Measurements from ENCODE around the gene MBOAT2.

Gene MBOAT2

DNA sequence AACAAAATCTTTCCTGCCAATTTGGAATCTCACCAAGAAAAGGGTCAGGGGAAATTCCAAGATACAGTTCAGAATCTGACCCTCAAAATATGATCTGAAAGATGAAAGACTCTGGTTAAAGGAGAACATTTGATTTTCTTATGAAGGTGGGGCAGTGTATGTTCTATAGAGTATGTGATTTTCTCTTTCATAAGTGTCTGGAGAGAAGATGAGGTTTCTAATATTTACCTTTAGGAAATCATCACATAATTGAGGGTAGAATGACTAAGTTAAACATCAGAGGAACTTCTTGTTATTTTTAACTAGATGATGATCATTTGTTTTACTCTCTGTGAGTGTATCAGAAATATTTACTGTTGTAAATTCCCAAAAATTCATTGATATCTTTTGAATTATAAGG lies 27.8 kb upstream of the MBOAT2 start:
- no peak for TF ChIP-seq EZH2phosphoT487 (IDR thresholded peaks at IDR 0.05; ENCODE audit: borderline replicate concordance, low read length)
- TF ChIP-seq, protein P1, sequence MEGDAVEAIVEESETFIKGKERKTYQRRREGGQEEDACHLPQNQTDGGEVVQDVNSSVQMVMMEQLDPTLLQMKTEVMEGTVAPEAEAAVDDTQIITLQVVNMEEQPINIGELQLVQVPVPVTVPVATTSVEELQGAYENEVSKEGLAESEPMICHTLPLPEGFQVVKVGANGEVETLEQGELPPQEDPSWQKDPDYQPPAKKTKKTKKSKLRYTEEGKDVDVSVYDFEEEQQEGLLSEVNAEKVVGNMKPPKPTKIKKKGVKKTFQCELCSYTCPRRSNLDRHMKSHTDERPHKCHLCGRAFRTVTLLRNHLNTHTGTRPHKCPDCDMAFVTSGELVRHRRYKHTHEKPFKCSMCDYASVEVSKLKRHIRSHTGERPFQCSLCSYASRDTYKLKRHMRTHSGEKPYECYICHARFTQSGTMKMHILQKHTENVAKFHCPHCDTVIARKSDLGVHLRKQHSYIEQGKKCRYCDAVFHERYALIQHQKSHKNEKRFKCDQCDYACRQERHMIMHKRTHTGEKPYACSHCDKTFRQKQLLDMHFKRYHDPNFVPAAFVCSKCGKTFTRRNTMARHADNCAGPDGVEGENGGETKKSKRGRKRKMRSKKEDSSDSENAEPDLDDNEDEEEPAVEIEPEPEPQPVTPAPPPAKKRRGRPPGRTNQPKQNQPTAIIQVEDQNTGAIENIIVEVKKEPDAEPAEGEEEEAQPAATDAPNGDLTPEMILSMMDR (IDR thresholded peaks at IDR 0.05; ENCODE audit: low read depth, low read length, poor library complexity, severe bottlenecking) = no peak
- Histone ChIP-seq H3K4me2 (ENCODE audit: low read length) (no peak overlapping the region), H3K27ac (ENCODE audit: low read depth, low read length) (no peak overlapping the region), H3K27me3 (ENCODE audit: control insufficient read depth, low read length) (peaks cover 17% of the 10 kb centered on the region), H3K36me3 (ENCODE audit: control insufficient read depth, low read length) (no peaks in the 10 kb centered on the region), H3K9me2 (replicated peaks; ENCODE audit: control insufficient read depth, low read length) (no peaks in the 10 kb centered on the region), H3K4me1 (ENCODE audit: control insufficient read depth, low read length) (no peaks in the 10 kb centered on the region), H3F3A (ENCODE audit: control insufficient read depth, insufficient read depth) (no peaks in the 10 kb centered on the region), H3K9me3 (ENCODE audit: control insufficient read depth, insufficient read depth, low read length) (no peaks in the 10 kb centered on the region), H4K20me1 (ENCODE audit: control insufficient read depth, insufficient read depth, low read depth, low read length) (no peaks in the 10 kb centered on the region), H3K4me3 (ENCODE audit: low read length) (no peak overlapping the region), H3K79me2 (ENCODE audit: control insufficient read depth, low read length) (no peaks in the 10 kb centered on the region)

DNA sequence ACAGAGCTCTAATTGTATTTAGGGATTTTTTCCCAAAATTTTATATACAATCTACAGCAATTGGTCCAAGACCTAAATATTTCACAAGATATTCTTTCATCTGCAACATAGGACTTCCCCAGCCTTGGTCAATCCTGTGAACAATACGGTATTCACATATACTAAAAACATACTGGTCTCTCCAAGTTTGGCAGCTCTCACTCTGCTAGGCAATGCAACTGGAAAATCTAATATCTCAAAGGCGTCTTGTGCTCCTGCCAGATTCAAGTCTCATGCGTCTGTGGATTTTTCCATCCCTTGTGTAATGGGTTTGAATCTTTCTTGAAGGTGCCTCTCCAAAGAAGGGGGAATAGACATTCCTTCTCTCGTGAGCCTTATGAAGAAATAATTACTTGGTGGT lies 27.4 kb upstream of the MBOAT2 start:
- Histone ChIP-seq H3K4me1 (ENCODE audit: control insufficient read depth, low read length) (no peaks in the 10 kb centered on the region), H3K9me3 (ENCODE audit: control insufficient read depth, insufficient read depth, low read length) (no peaks in the 10 kb centered on the region), H3K27ac (ENCODE audit: low read depth, low read length) (no peak overlapping the region), H4K20me1 (ENCODE audit: control insufficient read depth, insufficient read depth, low read depth, low read length) (no peaks in the 10 kb centered on the region), H3K4me3 (ENCODE audit: low read length) (no peak overlapping the region), H3K79me2 (ENCODE audit: control insufficient read depth, low read length) (no peaks in the 10 kb centered on the region), H3K9me2 (replicated peaks; ENCODE audit: control insufficient read depth, low read length) (no peaks in the 10 kb centered on the region), H3K4me2 (ENCODE audit: low read length) (no peak overlapping the region), H3F3A (ENCODE audit: control insufficient read depth, insufficient read depth) (no peaks in the 10 kb centered on the region), H3K27me3 (ENCODE audit: control insufficient read depth, low read length) (peaks cover 13% of the 10 kb centered on the region), H3K36me3 (ENCODE audit: control insufficient read depth, low read length) (no peaks in the 10 kb centered on the region)
- TF ChIP-seq EZH2phosphoT487 (IDR thresholded peaks at IDR 0.05; ENCODE audit: borderline replicate concordance, low read length) = no peak
- TF ChIP-seq, protein P1 (IDR thresholded peaks at IDR 0.05; ENCODE audit: low read depth, low read length, poor library complexity, severe bottlenecking) = no peak

DNA sequence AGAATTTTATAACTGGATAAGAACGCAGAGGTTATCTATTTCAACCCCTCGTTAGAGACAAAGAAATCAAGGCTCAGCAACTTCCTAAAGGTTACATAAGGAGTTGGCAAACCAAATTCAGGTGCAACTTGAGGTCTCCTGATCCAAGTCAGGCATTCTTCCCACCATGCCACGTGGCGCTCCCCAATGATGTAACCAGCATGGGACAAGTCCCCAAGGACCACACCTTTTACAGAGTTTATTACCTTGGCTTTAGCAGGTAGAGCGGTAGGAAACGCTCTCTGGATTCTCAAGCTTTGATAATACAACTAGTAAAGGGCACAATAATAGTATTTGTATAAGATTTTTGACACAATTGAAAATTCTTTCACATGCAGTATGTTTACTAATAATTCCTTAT lies 26.7 kb upstream of the MBOAT2 start:
- no peaks in the 10 kb centered on the region for H3K79me2 ChIP-seq (ENCODE audit: control insufficient read depth, low read length)
- H3K27me3 ChIP-seq (ENCODE audit: control insufficient read depth, low read length) = peaks cover 12% of the 10 kb centered on the region
- no peaks in the 10 kb centered on the region for H4K20me1 ChIP-seq (ENCODE audit: control insufficient read depth, insufficient read depth, low read depth, low read length)
- no peaks in the 10 kb centered on the region for H3F3A ChIP-seq (ENCODE audit: control insufficient read depth, insufficient read depth)
- H3K9me2 ChIP-seq (replicated peaks; ENCODE audit: control insufficient read depth, low read length) = no peaks in the 10 kb centered on the region
- TF ChIP-seq EZH2phosphoT487 (IDR thresholded peaks at IDR 0.05; ENCODE audit: borderline replicate concordance, low read length) = no peak
- TF ChIP-seq, protein P1 (IDR thresholded peaks at IDR 0.05; ENCODE audit: low read depth, low read length, poor library complexity, severe bottlenecking) = no peak
- H3K4me1 ChIP-seq (ENCODE audit: control insufficient read depth, low read length) = no peaks in the 10 kb centered on the region
- no peak overlapping the region for H3K4me2 ChIP-seq (ENCODE audit: low read length)
- H3K9me3 ChIP-seq (ENCODE audit: control insufficient read depth, insufficient read depth, low read length) = no peaks in the 10 kb centered on the region
- H3K4me3 ChIP-seq (ENCODE audit: low read length) = no peak overlapping the region
- no peaks in the 10 kb centered on the region for H3K36me3 ChIP-seq (ENCODE audit: control insufficient read depth, low read length)
- no peak overlapping the region for H3K27ac ChIP-seq (ENCODE audit: low read depth, low read length)

DNA sequence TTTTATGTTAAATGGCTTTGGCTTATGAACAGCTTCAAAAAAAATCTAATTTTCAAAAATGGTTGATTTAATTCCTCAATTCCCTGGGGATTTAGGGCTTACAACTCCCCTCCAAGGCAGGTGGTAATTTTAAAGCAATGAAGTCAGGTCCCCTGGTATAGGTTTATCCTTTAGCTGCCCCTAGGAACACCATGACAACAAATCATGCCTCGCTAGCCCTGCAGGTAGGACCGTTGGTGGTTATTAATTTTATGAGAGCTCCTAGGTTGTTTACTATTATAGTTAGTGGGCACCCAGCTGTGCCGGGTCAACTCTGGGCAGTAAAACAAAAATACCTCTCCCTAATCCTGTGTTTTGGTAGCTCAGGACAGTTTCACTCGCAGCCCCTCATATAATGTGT lies 26.2 kb upstream of the MBOAT2 start:
- Histone ChIP-seq H3K9me2 (replicated peaks; ENCODE audit: control insufficient read depth, low read length) (no peaks in the 10 kb centered on the region), H3K79me2 (ENCODE audit: control insufficient read depth, low read length) (no peaks in the 10 kb centered on the region), H3K36me3 (ENCODE audit: control insufficient read depth, low read length) (no peaks in the 10 kb centered on the region), H3K4me1 (ENCODE audit: control insufficient read depth, low read length) (no peaks in the 10 kb centered on the region), H3K27ac (ENCODE audit: low read depth, low read length) (no peak overlapping the region), H4K20me1 (ENCODE audit: control insufficient read depth, insufficient read depth, low read depth, low read length) (no peaks in the 10 kb centered on the region), H3K9me3 (ENCODE audit: control insufficient read depth, insufficient read depth, low read length) (no peaks in the 10 kb centered on the region), H3K4me2 (ENCODE audit: low read length) (no peak overlapping the region), H3F3A (ENCODE audit: control insufficient read depth, insufficient read depth) (no peaks in the 10 kb centered on the region), H3K4me3 (ENCODE audit: low read length) (no peak overlapping the region), H3K27me3 (ENCODE audit: control insufficient read depth, low read length) (peaks cover 12% of the 10 kb centered on the region)
- TF ChIP-seq EZH2phosphoT487 (IDR thresholded peaks at IDR 0.05; ENCODE audit: borderline replicate concordance, low read length) = no peak
- TF ChIP-seq, protein P1 (IDR thresholded peaks at IDR 0.05; ENCODE audit: low read depth, low read length, poor library complexity, severe bottlenecking) = no peak
